Neuronal stem cell (in vitro differentiated cells): Measurements from ENCODE around the gene PCGF3.
A peak's percentile ranks its signal among the peaks of the same experiment; 100 is the strongest.

Experiments used
- DNase-seq: peaks from one replicate; pipeline ENCODE4 v3.0.0-alpha.2; 2013; ENCODE audit warnings: low spot score
- H2AFZ ChIP-seq: one replicate; pipeline ENCODE4 v1.6.1; 2013; ENCODE audit warnings: mild to moderate bottlenecking, low read length, inconsistent platforms
- H2AK5ac ChIP-seq: 2 replicates; pipeline ENCODE4 v1.6.1; 2013; ENCODE audit warnings: low read depth, mild to moderate bottlenecking, inconsistent platforms, low read length, moderate library complexity, mixed read lengths
- H2BK120ac ChIP-seq: 2 replicates; pipeline ENCODE4 v1.6.1; 2013; ENCODE audit warnings: low read depth, mild to moderate bottlenecking, inconsistent platforms, low read length, moderate library complexity, mixed read lengths
- H2BK12ac ChIP-seq: one replicate; pipeline ENCODE4 v1.6.1; 2013; ENCODE audit warnings: low read length, inconsistent platforms
- H2BK15ac ChIP-seq: 2 replicates; pipeline ENCODE4 v1.6.1; 2013; ENCODE audit warnings: mild to moderate bottlenecking, low read length, inconsistent platforms, mixed read lengths
- H2BK5ac ChIP-seq: one replicate; pipeline ENCODE4 v1.6.1; 2013; ENCODE audit warnings: inconsistent platforms, mild to moderate bottlenecking, low read length, moderate library complexity
- H3K14ac ChIP-seq: one replicate; pipeline ENCODE4 v1.6.1; 2013; ENCODE audit warnings: low read length, inconsistent platforms
- H3K18ac ChIP-seq: 2 replicates; pipeline ENCODE4 v1.6.1; 2013; ENCODE audit warnings: low read length, inconsistent platforms
- H3K23ac ChIP-seq: 2 replicates; pipeline ENCODE4 v1.6.1; 2013; ENCODE audit warnings: low read depth, mild to moderate bottlenecking, mixed read lengths, low read length, inconsistent platforms; ENCODE audit not compliant: poor library complexity
- H3K27ac ChIP-seq: replicated peaks from 3 replicates; pipeline ENCODE4 v1.5.1; 2013; ENCODE audit warnings: low read length, inconsistent platforms
- H3K27me3 ChIP-seq, 3 experiments: 2 replicates each; pipeline ENCODE4 v1.6.1; 2013; ENCODE audit warnings: low read length in 3 of 3, mild to moderate bottlenecking in 2 of 3, inconsistent platforms in 1 of 3, low read depth in 1 of 3, mixed read lengths in 1 of 3, moderate library complexity in 1 of 3; ENCODE audit not compliant: control insufficient read depth in 3 of 3, insufficient read depth in 3 of 3
- H3K36me3 ChIP-seq, 2 donors: replicated peaks in 1 of 2; 2 replicates each; pipeline ENCODE4 v1.6.1; 2013; ENCODE audit warnings: low read length in 2 of 2; ENCODE audit not compliant: control insufficient read depth in 2 of 2, insufficient read depth in 2 of 2
- H3K4ac ChIP-seq: 2 replicates; pipeline ENCODE4 v1.6.1; 2013; ENCODE audit warnings: inconsistent platforms, mild to moderate bottlenecking, low read length, moderate library complexity
- H3K4me1 ChIP-seq, 2 donors: 1 replicate in 1 of 2; 2 replicates in 1 of 2; pipeline ENCODE4 v1.6.1; 2013; ENCODE audit warnings: low read length in 2 of 2, low read depth in 1 of 2; ENCODE audit not compliant: control insufficient read depth in 2 of 2, insufficient read depth in 1 of 2
- H3K4me2 ChIP-seq: one replicate; pipeline ENCODE4 v1.6.1; 2013; ENCODE audit warnings: mild to moderate bottlenecking, low read length, inconsistent platforms; ENCODE audit not compliant: insufficient read depth, poor library complexity, severe bottlenecking
- H3K4me3 ChIP-seq, 2 donors: 2 replicates each; pipeline ENCODE4 v1.5.1; 2013; ENCODE audit warnings: low read length in 2 of 2, mild to moderate bottlenecking in 2 of 2, inconsistent platforms in 1 of 2, moderate library complexity in 1 of 2
- H3K79me1 ChIP-seq: one replicate; pipeline ENCODE4 v1.6.1; 2013; ENCODE audit warnings: low read depth, mild to moderate bottlenecking, inconsistent platforms, low read length, moderate library complexity
- H3K9ac ChIP-seq: one replicate; pipeline ENCODE4 v1.6.1; 2013; ENCODE audit warnings: mild to moderate bottlenecking, low read depth, low read length, inconsistent platforms; ENCODE audit not compliant: poor library complexity
- H3K9me3 ChIP-seq, 2 donors: replicated peaks in 1 of 2; 2 replicates each; pipeline versions ENCODE3 to v1.6.1; 2013; ENCODE audit warnings: low read length in 2 of 2, mild to moderate bottlenecking in 2 of 2, inconsistent platforms in 1 of 2, low read depth in 1 of 2, mixed read lengths in 1 of 2, moderate library complexity in 1 of 2; ENCODE audit not compliant: control insufficient read depth in 2 of 2, insufficient read depth in 1 of 2
- H4K8ac ChIP-seq: one replicate; pipeline ENCODE4 v1.6.1; 2013; ENCODE audit warnings: low read depth, mild to moderate bottlenecking, inconsistent platforms, low read length, moderate library complexity
- H4K91ac ChIP-seq: one replicate; pipeline ENCODE4 v1.6.1; 2013; ENCODE audit warnings: low read length, low read depth, mild to moderate bottlenecking, inconsistent platforms; ENCODE audit not compliant: poor library complexity
- WGBS, 2 donors: extraction: QIAGEN DNeasy Blood & Tissue Kit; methylation state at CpG; one replicate each; pipeline ENCODE4 v1.1.7; 2013; ENCODE audit warnings: missing lambda C conversion rate in 2 of 2, mixed read lengths in 1 of 2; ENCODE audit not compliant: insufficient read length in 2 of 2, insufficient replicate concordance in 1 of 2; ENCODE audit errors: extremely low coverage in 2 of 2; 5-methylcytosine and 5-hydroxymethylcytosine counted together

PCGF3 gene

GRCh38 chr4:657834-658667, 47.6 kb upstream of the PCGF3 start:
- no peak overlapping the region for H3K18ac ChIP-seq
- no peak for DNase-seq
- no peak overlapping the region for H3K27ac ChIP-seq
- no peak overlapping the region for H4K8ac ChIP-seq
- H2BK120ac ChIP-seq: no peak overlapping the region
- peaks cover 0 to 7% of the 10 kb centered on the region in 2 donors for H3K9me3 ChIP-seq
- no CpG with 5 or more reads among the region's 27 CpGs for WGBS, 2 donors
- peak overlapping the region; percentile 58 for H2BK12ac ChIP-seq
- no peak overlapping the region for H4K91ac ChIP-seq
- H3K27me3 ChIP-seq: peaks cover 0 to 5% (median 2%) of the 10 kb centered on the region in 3 experiments
- no peak overlapping the region for H2AFZ ChIP-seq
- H2BK15ac ChIP-seq: no peak overlapping the region
- no peak overlapping the region for H3K4me2 ChIP-seq
- peaks cover 0 to 8% of the 10 kb centered on the region in 2 donors for H3K36me3 ChIP-seq
- peak overlapping the region; percentile 65 for H3K23ac ChIP-seq
- peaks cover 2% of the 10 kb centered on the region for H3K79me1 ChIP-seq
- H3K9ac ChIP-seq: no peak overlapping the region
- peak overlapping the region; percentile 46 for H2AK5ac ChIP-seq
- H3K4me3 ChIP-seq: no peak overlapping the region
- H3K4ac ChIP-seq: no peak overlapping the region
- H3K14ac ChIP-seq: no peak overlapping the region
- H3K4me1 ChIP-seq: peaks cover 0 to under 1% of the 10 kb centered on the region in 2 donors
- no peak overlapping the region for H2BK5ac ChIP-seq

GRCh38 chr4:658681-659667, 46.7 kb upstream of the PCGF3 start:
- Histone ChIP-seq H2BK5ac (no peak overlapping the region), H2BK120ac (no peak overlapping the region), H3K14ac (peak overlapping the region; percentile 61), H3K4ac (no peak overlapping the region), H4K8ac (no peak overlapping the region), H3K27me3 (peaks cover 0 to 14% (median 2%) of the 10 kb centered on the region in 3 experiments), H4K91ac (peak overlapping the region; percentile 38), H2AFZ (no peak overlapping the region), H3K9me3 (peaks cover 0 to 7% of the 10 kb centered on the region in 2 donors), H3K27ac (no peak overlapping the region), H3K9ac (no peak overlapping the region), H3K4me2 (no peak overlapping the region), H3K23ac (peak overlapping the region; percentile 83), H3K18ac (peak overlapping the region; percentile 38), H2BK15ac (no peak overlapping the region), H3K36me3 (peaks cover 0 to 8% of the 10 kb centered on the region in 2 donors), H3K4me3 (peak overlapping the region in 1 of 2 donors; percentile 28), H2BK12ac (no peak overlapping the region), H2AK5ac (no peak overlapping the region), H3K79me1 (peaks cover 4% of the 10 kb centered on the region), H3K4me1 (peaks cover 0 to 3% of the 10 kb centered on the region in 2 donors)
- no CpG with 5 or more reads among the region's 32 CpGs for WGBS, 2 donors
- DNase-seq: no peak

- H4K91ac ChIP-seq: no peak overlapping the region
- H3K18ac ChIP-seq: no peak overlapping the region
- no peak overlapping the region for H3K9ac ChIP-seq
- H3K4me2 ChIP-seq: no peak overlapping the region
- no peak overlapping the region for H4K8ac ChIP-seq
- no peak overlapping the region for H2AK5ac ChIP-seq
- no peak overlapping the region for H2BK12ac ChIP-seq
- no peak overlapping the region for H2BK5ac ChIP-seq
- peaks cover 0 to 8% of the 10 kb centered on the region in 2 donors for H3K36me3 ChIP-seq
- peak overlapping the region; percentile 61 for H3K14ac ChIP-seq
- H2BK120ac ChIP-seq: no peak overlapping the region
- H2BK15ac ChIP-seq: no peak overlapping the region
- peak overlapping the region; percentile 83 for H3K23ac ChIP-seq
- DNase-seq: no peak
- H3K4me3 ChIP-seq: peak overlapping the region in 1 of 2 donors; percentile 58
- H3K4me1 ChIP-seq: peaks cover 0 to 6% of the 10 kb centered on the region in 2 donors
- H3K79me1 ChIP-seq: peaks cover 4% of the 10 kb centered on the region
- H3K27ac ChIP-seq: no peak overlapping the region
- H3K4ac ChIP-seq: no peak overlapping the region
- H3K9me3 ChIP-seq: peaks cover 0 to 7% of the 10 kb centered on the region in 2 donors
- no peak overlapping the region for H2AFZ ChIP-seq
- WGBS, 2 donors: no CpG with 5 or more reads among the region's 8 CpGs
- H3K27me3 ChIP-seq: peaks cover 0 to 15% (median 0%) of the 10 kb centered on the region in 3 experiments
Measured at GRCh38 chr4:659851-660250, 45.8 kb upstream of the PCGF3 start.
